CD4-positive, alpha-beta T cell (primary cell): ENCODE measurements around the gene LYL1. TPM values are rescaled to one million over a fixed set of nuclear protein-coding genes. Genes with fewer than 3 reads are reported as not detected.

Source experiments
- ATAC-seq: fragments of 200-7000 bp; cut with Tn5 transposase; one replicate; pipeline ENCODE4 v1.10.0; 2022; ENCODE audit warnings: mild to moderate bottlenecking; ENCODE audit not compliant: poor library complexity
- CTCF ChIA-PET: fragments of 350-600 bp; sonication (Branson Sonifier 250); formaldehyde crosslinking; loops from one replicate; lab custom pipeline; 2021; ENCODE audit warnings: antibody characterized with exemption, inconsistent platforms; lab: Charles Lee
- POLR2A ChIA-PET: fragments of 350-600 bp; sonication (Branson Sonifier 250); formaldehyde crosslinking; loops from one replicate; lab custom pipeline; 2021; ENCODE audit warnings: antibody characterized with exemption, inconsistent platforms; lab: Charles Lee
- DNase-seq, 14 experiments: peaks; one replicate each; pipeline ENCODE4 v3.0.0-alpha.2; 2013 to 2020; ENCODE audit warnings: mixed read lengths in 2 of 14
- H3K27ac ChIP-seq, 2 donors: one replicate each; pipeline versions ENCODE4 v1.5.1 to v1.7.0; 2013; ENCODE audit warnings: low read length in 2 of 2, low read depth in 1 of 2, mild to moderate bottlenecking in 1 of 2
- H3K27me3 ChIP-seq, 2 experiments: 1 replicate in 1 of 2; 2 replicates in 1 of 2; pipeline versions ENCODE4 v1.6.1 to v1.7.0; 2013; ENCODE audit warnings: low read length in 2 of 2, control low read depth in 1 of 2, mild to moderate bottlenecking in 1 of 2, moderate library complexity in 1 of 2; ENCODE audit not compliant: insufficient read depth in 2 of 2, control insufficient read depth in 1 of 2
- H3K36me3 ChIP-seq: one replicate; pipeline ENCODE4 v1.6.1; 2013; ENCODE audit warnings: low read length, control low read depth; ENCODE audit not compliant: insufficient read depth
- H3K4me1 ChIP-seq: one replicate; pipeline ENCODE4 v1.6.1; 2013; ENCODE audit warnings: low read length, control low read depth; ENCODE audit not compliant: insufficient read depth
- H3K4me3 ChIP-seq: one replicate; pipeline ENCODE4 v1.5.1; 2013; ENCODE audit warnings: mild to moderate bottlenecking, low read length, moderate library complexity
- H3K9me3 ChIP-seq, 2 experiments: 1 replicate in 1 of 2; 2 replicates in 1 of 2; pipeline versions ENCODE4 v1.6.1 to v1.7.0; 2013; ENCODE audit warnings: low read length in 2 of 2, mild to moderate bottlenecking in 2 of 2, control low read depth in 1 of 2, moderate library complexity in 1 of 2; ENCODE audit not compliant: control insufficient read depth in 1 of 2, insufficient read depth in 1 of 2
- H3K27ac Mint-ChIP-seq: one replicate; pipeline ENCODE4 v1.8.0; 2020; ENCODE audit warnings: mixed read lengths
- H3K27me3 Mint-ChIP-seq: one replicate; pipeline ENCODE4 v1.8.0; 2021; ENCODE audit warnings: mixed read lengths
- H3K36me3 Mint-ChIP-seq: one replicate; pipeline ENCODE4 v1.8.0; 2021; ENCODE audit warnings: low read depth, mixed read lengths
- H3K4me1 Mint-ChIP-seq: one replicate; pipeline ENCODE4 v1.8.0; 2021; ENCODE audit warnings: low read depth, mixed read lengths
- H3K4me3 Mint-ChIP-seq: one replicate; pipeline ENCODE4 v1.8.0; 2020; ENCODE audit warnings: mild to moderate bottlenecking, mixed read lengths
- H3K9me3 Mint-ChIP-seq: one replicate; pipeline ENCODE4 v1.8.0; 2020; ENCODE audit warnings: mixed read lengths
- intact Hi-C, 2 experiments: fragments of 100-400 bp; cut with DNase I in 1 of 2; cut with micrococcal nuclease in 1 of 2; formaldehyde crosslinking; loops; one replicate each; pipeline versions ENCODE4 v1.15.1 to v1.9.0; 2023 to 2025; cut with DNase I, micrococcal nuclease
- total RNA-seq, 174 experiments: library from RNA in 2 of 174; stranded (reverse) in 2 of 174; gene quantifications; one replicate each; pipeline ENCODE4 v1.2.3 and lab custom pipeline; 2021 to 2026
- TF ChIP-seq, protein P1 (sequence below): fragments of 200-600 bp; IDR thresholded peaks from one replicate; pipeline ENCODE4 v1.8.0; 2022; ENCODE audit warnings: antibody characterized with exemption, mild to moderate bottlenecking

LYL1 gene
- total RNA-seq, 2 experiments from 2014 or later = 1.9 to 2.1 TPM

DNA sequence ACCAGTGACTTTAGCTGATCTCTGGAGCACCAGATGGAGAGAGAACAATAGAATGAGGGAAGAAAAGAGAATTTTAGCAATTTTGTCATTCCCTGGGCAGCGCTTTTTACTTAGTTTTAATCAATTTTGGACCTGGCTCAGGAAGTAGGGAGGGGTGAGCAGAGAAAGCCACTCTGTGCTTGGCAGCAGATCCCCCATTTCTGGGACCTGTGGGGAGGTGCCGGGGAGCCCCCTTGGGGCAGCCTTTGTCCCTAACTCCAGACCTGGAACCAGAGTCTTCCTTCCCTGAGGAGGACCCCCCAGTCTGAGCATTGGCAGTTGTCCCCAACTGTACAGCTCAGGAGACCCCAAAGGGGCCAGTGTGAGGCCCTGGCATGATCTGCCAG lies 10.5 kb downstream of the LYL1 start:
- H3K9me3 Mint-ChIP-seq = no peaks in the 10 kb centered on the region

DNA sequence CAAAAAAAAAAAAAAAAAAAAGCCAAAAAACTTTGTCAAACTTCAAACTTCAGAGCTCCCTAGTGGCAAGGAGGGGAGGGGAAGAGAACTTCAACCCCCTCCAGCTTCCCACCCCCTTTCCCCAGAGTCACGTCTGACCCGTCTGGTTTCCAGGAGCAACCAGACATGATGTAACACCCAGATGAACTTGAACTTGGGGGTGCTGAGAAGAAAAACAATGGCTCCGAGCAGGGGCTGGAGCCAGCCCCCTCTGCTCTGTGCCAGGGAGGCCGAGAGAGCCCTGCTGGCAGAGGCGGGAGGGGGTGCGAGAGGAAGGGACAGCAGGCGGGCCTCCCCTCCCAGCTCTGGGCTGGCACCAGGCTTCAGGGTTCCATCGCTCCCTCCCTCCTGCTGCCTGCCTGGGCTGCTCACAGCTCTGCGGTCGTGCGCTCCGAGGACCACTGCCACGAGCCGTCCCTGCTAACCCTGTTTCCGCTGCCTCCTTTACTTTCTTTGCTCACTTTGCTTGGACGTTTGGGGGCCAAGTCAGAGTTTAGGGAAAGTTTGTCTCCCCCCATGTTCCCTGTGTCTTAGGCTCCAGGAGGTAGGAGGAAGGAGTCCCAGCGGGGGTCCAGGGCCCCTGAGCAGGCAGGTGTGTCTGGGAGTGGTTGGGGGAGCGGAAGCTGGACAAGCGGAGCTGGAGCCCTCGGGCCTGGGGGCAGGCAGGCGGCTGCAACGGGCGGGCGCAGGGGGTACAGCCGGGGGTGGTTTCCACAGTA lies 11.1 kb downstream of the LYL1 start:
- ChIA-PET POLR2A (no interaction called here), CTCF (interaction anchor here (0.7 to 1.8 kb wide), 3 partner anchors 30 to 126 kb away, joined by 6 to 8 read pairs (median 7); no protein-coding TSS in a partner anchor)
- no peaks in the 10 kb centered on the region for H3K36me3 ChIP-seq
- peaks cover 16% of the 10 kb centered on the region for H3K27me3 Mint-ChIP-seq
- DNase-seq (no peak), ATAC-seq (no peak)
- H3K27ac Mint-ChIP-seq = no peak overlapping the region
- H3K27ac ChIP-seq = no peak overlapping the region
- H3K4me1 ChIP-seq = peaks cover 29% of the 10 kb centered on the region
- H3K4me3 ChIP-seq = no peak overlapping the region
- H3K36me3 Mint-ChIP-seq = no peaks in the 10 kb centered on the region
- TF ChIP-seq, protein P1, sequence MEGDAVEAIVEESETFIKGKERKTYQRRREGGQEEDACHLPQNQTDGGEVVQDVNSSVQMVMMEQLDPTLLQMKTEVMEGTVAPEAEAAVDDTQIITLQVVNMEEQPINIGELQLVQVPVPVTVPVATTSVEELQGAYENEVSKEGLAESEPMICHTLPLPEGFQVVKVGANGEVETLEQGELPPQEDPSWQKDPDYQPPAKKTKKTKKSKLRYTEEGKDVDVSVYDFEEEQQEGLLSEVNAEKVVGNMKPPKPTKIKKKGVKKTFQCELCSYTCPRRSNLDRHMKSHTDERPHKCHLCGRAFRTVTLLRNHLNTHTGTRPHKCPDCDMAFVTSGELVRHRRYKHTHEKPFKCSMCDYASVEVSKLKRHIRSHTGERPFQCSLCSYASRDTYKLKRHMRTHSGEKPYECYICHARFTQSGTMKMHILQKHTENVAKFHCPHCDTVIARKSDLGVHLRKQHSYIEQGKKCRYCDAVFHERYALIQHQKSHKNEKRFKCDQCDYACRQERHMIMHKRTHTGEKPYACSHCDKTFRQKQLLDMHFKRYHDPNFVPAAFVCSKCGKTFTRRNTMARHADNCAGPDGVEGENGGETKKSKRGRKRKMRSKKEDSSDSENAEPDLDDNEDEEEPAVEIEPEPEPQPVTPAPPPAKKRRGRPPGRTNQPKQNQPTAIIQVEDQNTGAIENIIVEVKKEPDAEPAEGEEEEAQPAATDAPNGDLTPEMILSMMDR = no peak
- H3K27me3 ChIP-seq = peaks cover 9 to 11% of the 10 kb centered on the region in 2 experiments
- intact Hi-C loops = no loop called here
- H3K4me3 Mint-ChIP-seq = no peak overlapping the region
- no peaks in the 10 kb centered on the region for H3K9me3 Mint-ChIP-seq
- peaks cover 12% of the 10 kb centered on the region for H3K4me1 Mint-ChIP-seq
- H3K9me3 ChIP-seq = no peaks in the 10 kb centered on the region

More for the DNA sequence above, 10.5 kb downstream of the LYL1 start:
- Histone ChIP-seq H3K27ac (no peak overlapping the region), H3K36me3 (no peaks in the 10 kb centered on the region), H3K9me3 (no peaks in the 10 kb centered on the region), H3K4me1 (peaks cover 34% of the 10 kb centered on the region), H3K27me3 (peaks cover 14 to 15% of the 10 kb centered on the region in 2 experiments), H3K4me3 (no peak overlapping the region)
- Mint-ChIP-seq H3K27ac (no peak overlapping the region), H3K4me1 (peaks cover 17% of the 10 kb centered on the region), H3K36me3 (no peaks in the 10 kb centered on the region), H3K27me3 (peaks cover 21% of the 10 kb centered on the region), H3K4me3 (no peak overlapping the region)
- TF ChIP-seq, protein P1 = no peak
- intact Hi-C loops = no loop called here
- no peak for ATAC-seq
- CTCF ChIA-PET = interaction anchor here (1.7 to 1.8 kb wide), 2 partner anchors 31 to 115 kb away, joined by 6 to 7 read pairs; no protein-coding TSS in a partner anchor
- DNase-seq = no peak
- POLR2A ChIA-PET = no interaction called here

DNA sequence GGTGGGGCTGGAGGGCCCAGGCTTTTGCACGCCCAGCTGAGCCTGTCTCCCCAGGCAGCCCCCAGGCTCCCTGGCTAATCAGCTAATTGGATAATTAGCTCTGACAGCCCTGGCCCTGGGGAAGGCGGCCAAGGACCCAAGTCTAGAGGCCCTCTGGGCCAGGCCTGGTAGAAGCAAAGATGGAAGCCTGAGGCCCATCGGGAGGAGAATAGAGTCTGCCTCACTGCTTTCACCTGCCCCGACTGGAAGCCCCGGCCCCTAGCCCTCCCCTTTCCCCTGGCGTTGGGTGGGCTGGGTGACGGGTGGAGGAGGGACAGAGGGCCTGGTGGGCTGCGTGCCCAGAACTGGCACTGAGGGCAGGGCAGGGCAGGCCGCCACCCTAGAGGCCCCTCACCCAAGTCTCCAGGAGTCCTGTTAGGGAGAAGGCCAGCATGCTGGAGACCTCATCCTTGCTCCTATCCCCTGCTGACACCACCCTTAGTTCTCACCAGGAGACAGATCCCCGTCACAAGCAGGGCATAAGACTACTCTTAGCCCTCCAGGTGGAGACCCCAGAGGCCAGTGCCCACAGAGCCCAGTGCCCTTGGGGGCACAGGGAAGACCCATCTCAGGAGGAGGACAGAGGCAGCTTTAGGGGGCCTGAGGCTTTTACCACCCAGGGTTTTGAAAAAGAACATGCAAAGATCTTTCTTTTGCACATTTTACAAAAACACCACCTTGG lies 12.0 kb downstream of the LYL1 start:
- ChIA-PET CTCF (interaction anchor here (1.7 kb wide), 1 partner anchor 29 kb away, joined by 7 read pairs; no protein-coding TSS in a partner anchor), POLR2A (no interaction called here)
- intact Hi-C loops = no loop called here
- H3K9me3 Mint-ChIP-seq = no peaks in the 10 kb centered on the region
- no peak overlapping the region for H3K27ac Mint-ChIP-seq
- no peak overlapping the region for H3K4me3 Mint-ChIP-seq
- H3K36me3 ChIP-seq = no peaks in the 10 kb centered on the region
- no peak for DNase-seq
- TF ChIP-seq, protein P1 = no peak
- no peak overlapping the region for H3K4me3 ChIP-seq
- peaks cover 10% of the 10 kb centered on the region for H3K27me3 Mint-ChIP-seq
- no peaks in the 10 kb centered on the region for H3K36me3 Mint-ChIP-seq
- H3K9me3 ChIP-seq = no peaks in the 10 kb centered on the region
- H3K27me3 ChIP-seq = peaks cover 0 to 4% of the 10 kb centered on the region in 2 experiments
- H3K4me1 ChIP-seq = peaks cover 20% of the 10 kb centered on the region
- no peak for ATAC-seq
- H3K27ac ChIP-seq = no peak overlapping the region
- peaks cover 6% of the 10 kb centered on the region for H3K4me1 Mint-ChIP-seq
